NCI-H1105 (cell line): Measurements from ENCODE around the gene USP36.
"Not testable (repeated sequence)": the region's sequence is repeated elsewhere in the genome, so short reads cannot be mapped to it uniquely, and the experiment has no call there.

Source experiments
- DNase-seq: peaks from one replicate; lab custom pipeline; 2025; lab: John Stamatoyannopoulos, UW

Gene USP36

DNA sequence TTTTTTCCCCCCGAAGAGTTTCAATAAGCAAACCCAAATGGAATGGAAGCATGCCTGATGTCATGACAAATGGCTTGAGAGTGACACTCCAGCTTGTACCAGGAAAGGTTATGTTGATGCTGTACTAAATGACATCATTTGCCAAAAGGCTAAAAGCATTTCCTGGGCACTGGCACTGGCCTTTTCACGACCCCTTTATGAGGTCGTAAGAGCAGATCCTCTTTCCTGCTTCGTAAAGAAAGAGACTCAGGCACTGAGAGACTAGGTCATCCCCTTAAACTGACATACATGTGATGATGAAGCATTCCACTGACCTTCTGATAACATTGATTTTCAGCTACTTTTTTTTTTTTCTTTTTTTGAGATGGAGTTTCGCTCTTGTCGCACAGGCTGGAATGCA lies 31.9 kb upstream of the USP36 start:
- DNase-seq = no peak

DNA sequence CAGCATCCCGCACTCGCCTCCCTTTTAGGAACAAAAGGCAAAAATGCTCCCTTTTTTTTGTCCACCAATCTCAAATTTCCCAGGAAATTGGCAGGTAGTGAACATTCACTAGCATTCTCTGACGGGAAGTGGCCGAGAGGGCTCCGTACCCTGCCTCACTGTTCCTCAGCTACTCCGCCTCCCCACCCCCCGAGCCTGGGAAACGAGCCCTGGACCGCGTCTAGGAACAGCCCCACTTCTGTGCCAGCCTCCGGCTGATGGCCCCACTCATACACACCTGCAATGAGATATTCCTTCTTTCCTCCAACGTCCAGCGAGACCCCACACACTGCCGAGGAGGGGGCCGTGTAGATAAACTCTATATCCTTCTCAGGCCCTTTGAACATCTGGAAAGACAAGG lies 30.0 kb upstream of the USP36 start:
- no peak for DNase-seq

DNA sequence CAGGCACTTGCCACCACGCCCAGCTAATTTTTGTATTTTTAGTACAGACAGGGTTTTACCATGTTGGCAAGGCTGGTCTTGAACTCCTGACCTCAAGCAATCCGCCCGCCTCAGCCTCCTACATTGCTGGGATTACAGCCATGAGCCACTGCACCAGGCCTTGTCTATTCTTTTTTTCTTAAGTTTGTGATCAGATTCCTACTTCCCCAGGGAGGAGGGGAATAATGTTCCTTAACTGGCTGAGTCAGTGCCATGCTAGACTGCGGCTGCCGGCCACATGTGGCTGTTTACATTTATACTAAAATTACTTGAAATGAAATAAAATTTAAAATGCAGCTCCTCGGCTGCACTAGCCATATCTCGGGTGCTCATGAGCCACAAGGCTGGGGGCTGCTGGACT lies 27.8 kb upstream of the USP36 start:
- no peak for DNase-seq

DNA sequence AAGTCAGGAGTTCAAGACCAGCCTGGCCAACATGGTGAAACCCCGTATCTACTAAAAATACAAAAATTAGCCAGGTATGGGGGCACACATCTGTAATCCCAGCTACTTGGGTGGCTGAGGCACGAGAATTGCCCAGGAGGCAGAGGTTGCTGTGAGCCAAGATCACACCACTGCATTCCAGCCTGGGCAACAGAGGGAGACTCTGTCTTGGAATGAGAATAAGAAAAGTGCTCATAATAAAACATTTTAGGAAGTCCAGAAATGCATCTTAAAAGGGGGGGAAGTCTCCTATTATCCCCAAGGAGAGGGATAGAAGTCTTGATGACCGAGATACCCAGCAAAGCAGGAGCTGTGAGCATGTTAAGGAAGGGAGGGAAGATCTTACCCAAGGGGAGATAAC lies 26.4 kb upstream of the USP36 start:
- not testable (repeated sequence) for DNase-seq

DNA sequence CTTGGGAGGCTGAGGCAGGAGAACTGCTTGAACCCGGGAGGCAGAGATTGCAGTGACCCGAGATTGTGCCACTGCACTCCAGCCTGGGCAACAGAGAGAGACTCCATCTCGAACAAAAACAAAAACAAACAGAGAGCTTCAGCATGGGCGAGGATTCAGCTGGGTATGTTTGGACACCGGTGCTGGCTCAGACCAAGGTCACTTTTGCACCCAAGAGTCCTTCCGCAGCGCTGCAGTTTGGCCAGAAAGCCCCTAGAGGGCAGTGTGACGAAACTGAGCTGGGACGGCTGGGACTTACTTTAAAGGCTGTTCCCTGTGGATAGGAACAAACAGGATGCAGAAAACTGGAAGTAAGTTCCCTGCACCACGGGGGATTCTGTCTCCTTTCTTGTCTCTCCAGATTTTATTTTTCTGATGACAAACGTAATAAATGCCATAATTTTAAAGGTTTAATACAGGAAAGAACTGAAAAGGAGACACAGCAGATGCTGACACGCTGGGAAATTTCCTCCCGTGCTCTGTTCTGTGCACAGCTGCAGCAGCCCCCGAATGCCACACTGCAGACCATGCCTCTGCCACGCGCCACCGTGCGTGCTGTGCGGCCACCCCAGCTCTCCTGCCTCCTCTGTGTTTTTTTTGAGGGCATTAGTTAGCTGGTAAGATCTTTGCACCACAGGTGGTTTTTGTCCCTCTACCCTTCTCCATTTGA lies 25.2 kb upstream of the USP36 start:
- DNase-seq = peak; percentile 32

DNA sequence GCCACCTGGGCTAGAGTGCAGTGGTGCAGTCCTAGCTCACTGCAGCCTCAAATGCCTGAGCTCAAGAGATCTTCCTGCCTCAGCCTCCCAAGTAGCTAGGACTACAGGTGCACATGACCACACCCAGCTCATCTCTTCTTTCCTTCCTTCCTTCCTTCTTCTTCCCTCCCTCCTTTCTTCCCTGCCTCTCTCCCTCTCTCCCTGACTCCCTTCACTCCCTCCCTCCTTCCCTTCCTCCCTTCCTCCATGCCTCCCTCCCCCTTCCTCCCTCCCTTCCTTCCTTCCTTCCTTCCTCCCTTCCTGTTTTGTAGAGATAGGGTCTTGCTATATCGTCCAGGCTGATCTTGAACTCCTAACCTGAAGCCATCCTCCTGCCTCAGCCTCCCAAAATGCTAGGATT lies 23.5 kb upstream of the USP36 start:
- no peak for DNase-seq

DNA sequence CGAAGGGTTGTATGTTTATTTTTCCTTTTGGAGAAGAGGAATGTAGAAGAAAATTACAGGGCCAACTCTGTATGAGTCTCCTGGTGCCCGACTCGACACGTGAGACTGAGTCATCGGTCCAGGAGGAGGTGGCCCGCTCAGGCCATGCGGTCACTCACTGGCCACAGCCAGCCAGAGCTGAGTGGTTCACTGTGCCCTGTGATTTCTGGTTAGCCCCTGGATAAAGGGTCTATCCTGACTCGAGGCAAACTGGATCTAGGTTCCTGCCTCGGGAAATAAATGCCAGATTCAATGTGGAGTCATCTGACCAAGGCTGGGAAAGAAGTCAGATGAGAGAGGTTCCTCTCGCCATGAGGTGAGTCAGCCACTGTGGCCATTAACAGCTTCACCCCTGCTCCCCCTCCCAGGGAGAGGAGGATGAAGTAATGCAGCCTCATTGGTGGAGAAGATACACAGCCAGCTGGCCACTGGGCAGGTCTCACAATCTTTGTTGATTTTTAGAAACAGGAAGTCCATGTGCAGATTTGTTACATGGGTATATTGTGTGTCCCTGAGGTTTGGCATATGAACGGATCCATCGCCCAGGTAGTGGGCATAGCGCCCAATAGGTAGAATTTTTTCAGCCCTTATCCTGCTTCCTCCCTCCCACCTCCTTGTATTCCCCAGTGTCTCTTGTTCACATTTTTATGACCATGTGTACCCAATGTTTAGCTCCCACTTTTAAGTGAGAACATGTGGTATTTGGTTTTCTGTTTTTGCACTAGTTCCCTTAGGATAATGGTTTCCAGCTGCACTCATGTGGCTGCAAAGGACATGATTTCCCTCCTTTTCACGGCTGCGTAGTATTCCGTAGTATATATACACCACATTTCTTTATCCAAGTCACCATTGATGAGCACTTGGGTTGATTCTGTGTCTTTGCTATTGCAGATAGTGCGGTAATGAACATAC lies 21.7 kb upstream of the USP36 start:
- no peak for DNase-seq

DNA sequence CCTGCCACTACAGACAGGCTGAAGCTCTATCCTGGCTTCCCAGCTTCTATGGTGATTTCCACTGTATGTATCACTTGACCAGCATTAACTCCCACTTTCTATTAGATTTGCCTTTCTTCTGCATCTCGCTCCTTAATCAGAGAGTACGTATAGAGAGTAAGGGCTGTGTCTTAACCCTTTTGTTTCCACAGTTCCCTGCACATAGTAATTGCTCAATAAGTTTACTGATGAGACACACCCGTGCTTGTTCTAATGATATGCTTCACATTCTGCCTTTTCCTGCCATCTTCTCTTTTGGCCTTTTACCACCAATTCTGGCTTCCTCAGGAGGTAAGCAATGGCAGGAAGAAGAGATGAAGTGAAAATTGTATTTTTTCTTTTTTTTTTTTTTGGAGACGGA lies 20.6 kb upstream of the USP36 start:
- no peak for DNase-seq

DNA sequence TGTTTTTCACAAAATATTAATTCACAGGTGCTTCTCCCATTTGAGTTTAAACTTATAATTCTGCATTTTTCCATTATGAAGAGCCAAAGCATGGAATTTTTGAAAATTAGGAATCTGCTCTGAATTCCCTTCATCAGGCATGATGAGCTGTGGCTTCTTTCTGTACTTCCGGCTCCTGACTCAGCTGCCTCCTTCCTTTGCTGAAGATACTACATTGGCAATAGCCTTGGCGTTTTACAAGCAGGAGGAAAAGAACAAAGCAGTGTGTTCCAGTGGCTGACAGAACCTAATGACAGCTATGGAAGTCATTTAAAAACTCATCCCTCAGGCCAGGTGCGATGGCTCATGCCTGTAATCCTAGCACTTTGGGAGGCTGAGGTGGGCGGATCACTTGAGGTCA lies 18.4 kb upstream of the USP36 start:
- DNase-seq = no peak

DNA sequence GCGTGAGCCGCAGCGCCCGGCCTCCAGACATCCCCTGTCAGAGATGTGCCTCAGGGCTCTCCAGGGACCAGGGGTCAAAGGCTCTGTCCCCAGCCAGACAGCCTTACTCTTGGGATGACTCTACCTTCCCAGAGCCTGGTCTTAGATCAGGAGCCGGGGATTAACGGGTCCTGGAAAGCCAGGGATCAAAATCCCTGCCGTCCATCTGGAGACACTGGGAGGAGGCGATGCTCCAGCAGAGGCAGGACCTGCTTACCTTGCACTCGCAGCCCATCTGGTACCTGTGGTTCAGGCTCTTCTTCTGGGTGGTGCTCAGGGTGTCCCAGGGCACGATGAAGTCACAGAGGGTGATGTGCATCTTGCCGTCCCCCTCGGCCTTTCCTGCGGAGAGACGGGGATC lies 16.7 kb upstream of the USP36 start:
- no peak for DNase-seq

DNA sequence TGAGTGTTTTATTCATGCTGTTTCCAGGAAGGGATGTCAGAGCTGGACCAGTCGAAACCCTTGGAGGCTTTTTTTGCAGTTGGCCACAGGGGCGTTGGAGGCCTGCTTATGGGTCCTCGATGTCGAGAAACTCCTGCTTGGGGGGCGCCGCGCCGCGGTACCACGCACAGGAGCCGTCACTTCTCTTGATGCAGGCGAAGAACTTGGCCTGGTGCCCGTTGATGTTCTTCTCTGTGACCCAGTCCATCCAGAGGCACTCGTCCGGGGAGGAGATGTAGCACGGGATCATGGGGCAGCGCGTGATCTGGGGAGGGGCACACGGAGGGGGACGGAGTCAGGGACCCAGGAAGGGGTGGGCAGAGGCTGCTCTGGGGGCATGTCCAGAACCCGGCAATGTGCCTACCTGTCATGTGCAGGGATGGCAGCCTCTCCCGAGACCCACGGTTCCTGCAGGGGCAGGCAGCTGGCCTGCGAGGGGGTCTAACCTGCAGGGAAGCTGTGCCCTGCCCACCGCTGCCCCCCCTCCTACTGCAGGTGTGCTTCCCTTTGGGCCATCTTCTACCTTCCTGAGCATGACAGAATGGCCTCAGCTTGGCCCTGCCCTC lies 15.0 kb upstream of the USP36 start:
- DNase-seq = no peak

DNA sequence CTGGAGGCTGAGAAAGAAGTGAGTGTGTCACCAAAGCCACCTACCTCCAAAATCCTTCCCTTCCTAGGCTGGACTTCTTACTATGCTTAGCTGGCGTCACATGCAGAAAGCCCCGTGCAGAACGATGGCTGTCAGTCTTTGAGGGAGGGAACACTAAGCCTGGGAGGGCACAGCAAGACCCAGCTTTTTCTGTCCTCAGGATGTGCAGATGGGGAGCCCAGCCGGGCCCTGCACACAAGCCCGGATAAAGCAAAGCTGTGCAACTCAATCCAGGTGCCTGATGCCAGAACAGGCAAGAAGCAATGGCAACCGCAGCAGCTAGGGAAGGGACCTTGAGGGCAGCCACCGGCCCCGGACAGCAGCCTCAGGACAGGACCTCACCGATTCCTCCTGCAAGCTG lies 13.9 kb upstream of the USP36 start:
- no peak for DNase-seq

DNA sequence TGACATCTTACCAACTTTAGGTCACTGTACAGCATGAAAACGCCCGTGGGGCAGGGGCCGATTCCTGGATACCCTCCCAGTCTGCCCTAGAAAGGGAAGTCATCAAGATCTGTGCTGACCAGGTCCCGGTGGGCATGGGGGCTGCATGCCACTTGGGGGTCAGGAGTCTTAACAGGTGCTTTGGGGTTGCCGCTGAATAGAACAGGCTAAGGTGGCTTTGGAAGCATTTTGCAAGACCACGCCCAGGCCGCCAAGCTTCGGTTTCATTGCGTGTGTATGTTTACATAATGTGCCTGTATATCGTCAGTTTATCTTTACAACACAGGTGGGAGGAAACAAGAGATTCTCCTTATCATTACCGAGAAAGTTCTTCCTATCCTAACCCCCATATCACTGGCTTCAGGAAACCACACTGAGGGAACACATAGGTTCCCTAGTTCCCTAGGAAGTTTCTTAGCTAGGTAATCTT lies 13.3 kb upstream of the USP36 start:
- DNase-seq = no peak

DNA sequence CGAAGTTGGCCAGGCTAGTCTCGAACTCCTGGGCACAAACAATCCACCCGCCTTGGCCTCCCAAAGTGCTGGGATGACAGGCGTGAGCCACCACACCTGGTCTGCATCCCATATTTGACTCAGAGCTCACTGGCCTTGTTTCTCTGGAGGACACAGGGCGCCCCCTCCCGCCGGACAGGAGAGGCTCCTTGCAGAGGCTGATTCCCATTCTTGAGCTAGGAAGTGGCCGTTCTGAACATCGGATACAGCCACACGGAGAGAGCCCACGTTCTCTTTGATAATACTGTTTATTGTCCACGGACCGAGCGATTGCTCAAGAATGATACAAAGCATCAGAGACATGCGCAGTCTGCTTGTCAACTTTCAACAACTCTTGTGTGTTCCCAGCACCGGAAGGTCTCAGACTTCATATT lies 12.1 kb upstream of the USP36 start:
- no peak for DNase-seq

DNA sequence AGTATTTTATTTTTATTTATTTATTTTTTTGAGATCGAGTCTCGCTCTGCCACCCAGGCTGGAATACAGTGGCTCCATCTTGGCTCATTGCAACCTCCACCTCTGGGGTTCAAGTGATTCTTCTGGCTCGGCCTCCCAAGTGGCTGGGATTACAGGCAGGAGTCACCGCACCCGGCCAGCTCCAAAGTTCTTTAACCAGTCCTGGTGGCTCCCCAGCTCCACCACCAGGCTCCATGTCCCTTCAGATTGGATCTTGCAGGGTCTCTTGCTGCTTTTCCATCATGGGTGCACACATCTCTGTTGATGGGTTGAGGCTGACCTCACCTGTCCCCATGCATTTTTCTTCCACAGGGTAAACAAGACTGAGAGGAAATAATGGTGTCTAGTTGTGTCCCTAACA lies 8.4 kb upstream of the USP36 start:
- no peak for DNase-seq

DNA sequence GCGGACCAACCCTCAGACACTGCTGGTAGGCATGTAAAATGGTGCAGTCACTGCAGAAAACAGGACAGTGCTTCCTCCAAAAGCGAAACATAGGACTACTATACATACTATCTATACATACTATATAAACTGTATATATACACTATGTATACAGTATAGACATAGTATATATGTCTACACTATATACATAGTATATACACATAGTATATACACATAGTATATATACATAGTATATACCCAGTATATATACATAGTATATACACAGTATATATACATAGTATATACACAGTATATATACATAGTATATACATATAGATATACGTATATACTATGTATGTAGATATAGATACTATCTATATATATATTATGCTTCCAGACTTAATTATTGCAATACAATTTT lies 6.4 kb upstream of the USP36 start:
- no peak for DNase-seq

DNA sequence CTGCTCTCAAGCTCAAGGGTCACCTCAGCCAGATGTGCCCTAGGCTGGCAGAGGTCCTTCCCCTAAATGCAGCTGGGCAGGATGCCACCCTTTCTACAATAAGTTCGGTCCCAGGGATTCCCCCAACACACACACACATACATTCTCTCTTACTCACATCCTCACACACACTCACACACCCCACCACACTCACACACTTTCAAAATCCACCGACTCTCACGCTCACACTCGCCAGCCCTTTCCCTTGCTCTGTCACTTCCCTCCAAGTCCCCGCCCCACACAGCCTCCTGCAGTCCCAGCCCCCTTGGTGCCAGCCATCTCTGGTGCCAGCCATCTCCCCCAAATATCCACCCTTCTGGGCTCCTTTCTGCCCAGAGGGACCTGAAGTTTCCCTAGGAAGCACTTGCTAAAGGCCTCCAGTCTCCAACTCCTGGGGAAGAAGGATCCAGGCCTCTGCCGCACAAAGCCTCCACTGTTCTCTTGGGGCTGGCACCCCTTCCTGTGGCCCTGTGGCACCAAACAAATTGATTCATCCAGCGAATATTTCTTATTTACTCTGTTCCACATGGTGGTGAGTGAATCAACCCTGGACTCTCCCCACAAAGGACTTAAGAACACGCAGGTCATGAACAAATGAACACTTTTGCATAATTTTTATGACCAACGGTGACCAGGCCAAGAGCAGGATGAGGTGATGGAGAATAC lies 3.8 kb upstream of the USP36 start:
- DNase-seq = no peak

DNA sequence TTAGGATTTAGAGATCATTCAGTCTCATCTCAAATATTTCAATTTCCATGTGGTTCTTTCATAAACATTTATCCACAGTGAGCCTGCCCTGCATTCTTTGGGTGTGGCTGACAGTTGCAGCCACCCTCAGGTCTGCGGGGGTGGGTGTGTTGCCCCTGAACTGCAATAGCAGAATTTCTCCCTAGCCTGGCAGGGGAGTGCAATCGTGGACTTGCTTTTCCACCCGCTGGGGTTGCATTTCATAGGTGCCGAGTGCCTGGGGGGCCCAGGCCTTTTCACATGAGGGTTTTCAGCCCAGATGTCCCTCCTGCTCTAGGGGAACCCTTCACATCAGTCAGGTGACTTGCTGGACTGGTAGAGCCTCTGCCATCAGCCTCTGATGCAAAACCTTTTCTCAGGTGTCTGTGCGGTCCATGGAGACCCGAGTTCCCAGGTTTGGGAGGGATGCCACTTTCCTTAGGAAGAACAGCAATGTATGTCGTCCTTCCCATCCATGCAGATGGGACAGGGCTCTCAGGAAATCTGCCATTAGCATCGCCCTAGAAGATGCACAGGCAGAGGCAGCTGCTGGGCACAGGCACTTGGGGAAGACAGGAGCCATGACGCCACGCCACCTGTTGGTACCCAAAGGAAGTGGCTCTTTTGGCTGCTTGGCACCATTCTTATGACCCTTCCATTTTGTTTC lies 2.4 kb upstream of the USP36 start:
- DNase-seq = peak; percentile 31

DNA sequence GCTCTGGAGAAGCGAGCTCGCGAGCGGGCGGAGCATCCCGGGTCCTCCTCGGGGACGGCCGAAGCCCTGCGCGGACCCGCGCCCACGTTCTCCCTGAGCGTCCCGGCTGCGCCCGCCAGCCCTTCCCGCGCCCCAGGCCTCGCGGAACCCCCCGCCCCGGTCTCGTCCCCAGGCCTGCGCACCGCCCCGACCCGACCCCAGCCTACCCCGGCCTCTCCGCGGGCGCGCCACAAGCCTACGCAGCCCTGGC lies 159 bp downstream of the USP36 start:
- DNase-seq = no peak

DNA sequence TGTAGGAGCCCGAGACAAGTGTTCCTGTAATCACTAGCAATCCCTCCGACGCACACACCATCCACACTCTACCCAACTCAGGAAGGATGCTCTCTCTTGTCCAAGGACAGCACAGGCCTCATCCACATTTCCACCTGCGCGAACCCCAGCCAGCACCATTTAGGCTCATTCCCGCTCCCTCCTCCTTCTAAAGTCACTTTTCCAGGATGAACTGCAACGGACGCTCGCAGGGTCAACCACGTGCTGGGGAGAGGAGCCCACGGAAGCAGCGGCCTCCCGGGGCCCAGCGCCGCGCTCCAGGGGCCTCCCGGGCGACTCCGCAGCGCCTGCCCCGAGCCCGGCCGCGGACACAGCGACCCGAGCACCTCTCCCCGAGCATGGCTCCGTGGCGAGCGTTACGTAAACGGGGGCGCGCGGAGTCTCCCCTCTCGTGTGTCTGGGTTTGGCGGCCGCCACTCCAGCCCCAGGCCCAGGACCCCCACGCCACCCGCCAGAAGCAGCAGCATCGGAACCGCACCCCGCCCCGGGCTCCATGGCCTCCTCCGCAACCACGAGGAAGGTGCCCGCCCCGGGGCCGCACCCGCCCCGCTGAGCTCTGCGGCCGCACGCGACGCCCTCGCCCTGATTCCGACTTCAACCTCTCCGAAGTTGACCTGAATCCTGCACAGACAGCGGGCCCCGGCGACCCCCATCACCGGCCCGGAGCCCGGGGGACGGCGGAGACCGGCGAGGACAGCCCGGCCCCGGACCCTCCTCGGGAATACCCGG lies 668 bp downstream of the USP36 start:
- DNase-seq = no peak

DNA sequence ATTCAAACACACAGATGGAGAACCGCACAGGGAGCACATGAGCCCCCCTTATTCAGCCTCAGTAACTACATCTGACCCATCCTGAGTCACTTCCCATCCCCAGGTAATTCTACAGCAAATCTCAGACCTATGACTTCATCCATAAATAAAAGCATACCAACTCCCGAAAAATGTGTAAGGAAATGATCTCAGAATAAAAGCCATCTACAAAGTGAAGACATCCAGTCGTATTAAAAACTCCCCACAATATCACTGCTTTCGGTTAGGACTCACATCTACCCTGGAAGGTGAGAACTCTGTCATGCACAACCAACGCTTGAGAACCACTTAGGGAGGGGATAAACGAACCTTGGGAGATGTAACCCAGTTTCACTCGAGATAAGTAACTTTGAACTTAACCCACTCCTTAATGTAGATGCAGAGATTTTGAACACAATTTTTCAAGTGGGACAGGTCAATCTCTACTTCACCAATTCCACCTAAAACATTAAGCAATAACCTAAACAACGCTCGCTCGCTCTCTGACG lies 1.3 kb downstream of the USP36 start:
- no peak for DNase-seq
